ENCODE data around the gene GTF2F2. TPM values are rescaled to one million over a fixed set of nuclear protein-coding genes. Genes with fewer than 3 reads are reported as not detected.

Gene GTF2F2
- total and polyA plus RNA-seq, 3 donors from 2014 or later: 19.0 to 29.9 (median 28.1) TPM

- H3K4me3 ChIP-seq: no peak overlapping the region
- intact Hi-C loops (cut with DNase I; ENCODE audit: low total_unique reads): no loop called here
- H3K4me1 ChIP-seq: peaks cover 9% of the 10 kb centered on the region
- no peaks in the 10 kb centered on the region for H3K27me3 ChIP-seq
- H3K36me3 ChIP-seq (ENCODE audit: low read depth, missing control alignments): no peaks in the 10 kb centered on the region
- H3K27ac ChIP-seq: no peak overlapping the region
- no peaks in the 10 kb centered on the region for H3K9me3 ChIP-seq
- no peak for TF ChIP-seq POLR2A (IDR thresholded peaks at IDR 0.05)
- TF ChIP-seq, protein P1, sequence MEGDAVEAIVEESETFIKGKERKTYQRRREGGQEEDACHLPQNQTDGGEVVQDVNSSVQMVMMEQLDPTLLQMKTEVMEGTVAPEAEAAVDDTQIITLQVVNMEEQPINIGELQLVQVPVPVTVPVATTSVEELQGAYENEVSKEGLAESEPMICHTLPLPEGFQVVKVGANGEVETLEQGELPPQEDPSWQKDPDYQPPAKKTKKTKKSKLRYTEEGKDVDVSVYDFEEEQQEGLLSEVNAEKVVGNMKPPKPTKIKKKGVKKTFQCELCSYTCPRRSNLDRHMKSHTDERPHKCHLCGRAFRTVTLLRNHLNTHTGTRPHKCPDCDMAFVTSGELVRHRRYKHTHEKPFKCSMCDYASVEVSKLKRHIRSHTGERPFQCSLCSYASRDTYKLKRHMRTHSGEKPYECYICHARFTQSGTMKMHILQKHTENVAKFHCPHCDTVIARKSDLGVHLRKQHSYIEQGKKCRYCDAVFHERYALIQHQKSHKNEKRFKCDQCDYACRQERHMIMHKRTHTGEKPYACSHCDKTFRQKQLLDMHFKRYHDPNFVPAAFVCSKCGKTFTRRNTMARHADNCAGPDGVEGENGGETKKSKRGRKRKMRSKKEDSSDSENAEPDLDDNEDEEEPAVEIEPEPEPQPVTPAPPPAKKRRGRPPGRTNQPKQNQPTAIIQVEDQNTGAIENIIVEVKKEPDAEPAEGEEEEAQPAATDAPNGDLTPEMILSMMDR (IDR thresholded peaks at IDR 0.05): no peak
- DNase-seq: no peak
- 52 to 73% methylated on average over 3 of the region's 3 CpGs for WGBS, 2 donors
These were observed 157.9 kb downstream of the GTF2F2 start for GRCh38 chr13:45278096-45278645.

GRCh38 chr13:45280011-45280410, 159.7 kb downstream of the GTF2F2 start:
- peaks cover 9% of the 10 kb centered on the region for H3K4me1 ChIP-seq
- no peak overlapping the region for H3K4me3 ChIP-seq
- intact Hi-C loops (cut with DNase I; ENCODE audit: low total_unique reads): no loop called here
- no peaks in the 10 kb centered on the region for H3K9me3 ChIP-seq
- WGBS, 2 donors: 60 to 75% methylated on average over 7 of the region's 7 CpGs
- H3K36me3 ChIP-seq (ENCODE audit: low read depth, missing control alignments): no peaks in the 10 kb centered on the region
- H3K27me3 ChIP-seq: no peaks in the 10 kb centered on the region
- TF ChIP-seq, protein P1 (IDR thresholded peaks at IDR 0.05): no peak
- TF ChIP-seq POLR2A (IDR thresholded peaks at IDR 0.05): no peak
- DNase-seq: no peak
- no peak overlapping the region for H3K27ac ChIP-seq

- no peak for TF ChIP-seq POLR2A (IDR thresholded peaks at IDR 0.05)
- TF ChIP-seq, protein P1 (IDR thresholded peaks at IDR 0.05): peak; percentile 19 to 58 (median 40)
- no peaks in the 10 kb centered on the region for H3K27me3 ChIP-seq
- peak; percentile 80 for DNase-seq
- peaks cover 9% of the 10 kb centered on the region for H3K4me1 ChIP-seq
- H3K4me3 ChIP-seq: no peak overlapping the region
- intact Hi-C loops (cut with DNase I; ENCODE audit: low total_unique reads): no loop called here
- no peaks in the 10 kb centered on the region for H3K36me3 ChIP-seq (ENCODE audit: low read depth, missing control alignments)
- H3K9me3 ChIP-seq: no peaks in the 10 kb centered on the region
- no peak overlapping the region for H3K27ac ChIP-seq
- WGBS, 2 donors: 50 to 59% methylated on average over 6 to 7 of the region's 7 CpGs
These were observed 160.7 kb downstream of the GTF2F2 start for GRCh38 chr13:45280751-45281634.

DNA sequence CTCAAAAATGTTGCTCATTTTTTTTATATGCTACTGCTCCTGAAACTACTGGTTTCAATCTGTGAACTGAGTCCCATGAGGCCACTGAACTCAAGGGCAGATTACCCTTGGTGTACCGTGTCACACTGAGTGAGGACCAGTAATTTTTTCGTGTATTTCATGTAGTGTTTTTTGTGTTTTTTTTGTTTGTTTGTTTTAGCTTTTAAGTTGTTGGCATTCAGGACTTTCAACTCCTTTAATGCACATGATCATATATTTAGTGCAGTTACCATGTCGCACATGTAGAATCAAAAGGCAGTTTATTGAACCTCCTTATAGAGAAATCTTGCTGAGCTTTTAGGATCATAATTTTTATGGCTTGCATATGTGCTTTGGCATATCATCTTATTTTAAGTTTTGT, 162.7 kb downstream of the GTF2F2 start:
- TF ChIP-seq, protein P1 (IDR thresholded peaks at IDR 0.05): no peak
- no peak for TF ChIP-seq POLR2A (IDR thresholded peaks at IDR 0.05)
- peaks cover 9% of the 10 kb centered on the region for H3K4me1 ChIP-seq
- no peak for DNase-seq
- H3K9me3 ChIP-seq: no peaks in the 10 kb centered on the region
- H3K27me3 ChIP-seq: no peaks in the 10 kb centered on the region
- intact Hi-C loops (cut with DNase I; ENCODE audit: low total_unique reads): no loop called here
- no peak overlapping the region for H3K4me3 ChIP-seq
- WGBS, 2 donors: 78 to 92% methylated on average over 3 of the region's 3 CpGs
- H3K27ac ChIP-seq: no peak overlapping the region
- no peaks in the 10 kb centered on the region for H3K36me3 ChIP-seq (ENCODE audit: low read depth, missing control alignments)

Measured in testis (tissue), 3 donors.